Uterus (tissue), 4 donors: ENCODE data around the gene UBE2D1. TPM values are rescaled to one million over a fixed set of nuclear protein-coding genes. Genes with fewer than 3 reads are reported as not detected.

Source experiments
- DNase-seq, 2 donors: peaks; one replicate each; pipeline ENCODE4 v3.0.0-alpha.2; 2019 to 2020
- H3K27ac ChIP-seq, 2 donors: fragments of 200-600 bp; sonication (generic); 1 replicate in 1 of 2; 2 replicates in 1 of 2; pipeline ENCODE4 v1.5.1; 2016 to 2018
- H3K27me3 ChIP-seq, 2 donors: fragments of 200-600 bp; sonication (generic); one replicate each; pipeline ENCODE4 v1.5.1; 2018 to 2019; ENCODE audit warnings: control low read depth in 1 of 2
- H3K36me3 ChIP-seq, 2 donors: fragments of 200-600 bp; sonication (generic); one replicate each; pipeline ENCODE4 v1.5.1; 2019; ENCODE audit warnings: control low read depth in 1 of 2
- H3K4me1 ChIP-seq, 2 donors: fragments of 200-600 bp; sonication (generic); one replicate each; pipeline ENCODE4 v1.5.1; 2018 to 2019; ENCODE audit warnings: control low read depth in 1 of 2
- H3K4me3 ChIP-seq, 2 donors: fragments of 200-600 bp; sonication (generic); 1 replicate in 1 of 2; 2 replicates in 1 of 2; pipeline ENCODE4 v1.5.1; 2018 to 2019; ENCODE audit warnings: mild to moderate bottlenecking in 1 of 2
- H3K9me3 ChIP-seq, 2 donors: fragments of 200-600 bp; sonication (generic); one replicate each; pipeline ENCODE4 v1.5.1; 2019; ENCODE audit warnings: control low read depth in 1 of 2
- CTCF ChIP-seq, 4 experiments: fragments of 200-600 bp in 2 of 4; fragments of 450-650 bp in 2 of 4; sonication (generic) in 2 of 4; IDR thresholded peaks; one replicate each; pipeline ENCODE4 v1.5.1; 2016 to 2019; ENCODE audit warnings: antibody characterized with exemption in 4 of 4, mild to moderate bottlenecking in 2 of 4, moderate library complexity in 1 of 4
- POLR2A ChIP-seq, 2 donors: fragments of 450-650 bp; IDR thresholded peaks; one replicate each; pipeline ENCODE4 v1.6.1; 2016; ENCODE audit warnings: antibody characterized with exemption in 2 of 2, mild to moderate bottlenecking in 1 of 2, moderate library complexity in 1 of 2
- intact Hi-C: fragments of 100-400 bp; cut with DNase I; formaldehyde crosslinking; loops from one replicate; pipeline ENCODE4 v1.15.1; 2023; ENCODE audit warnings: low total_unique reads
- total RNA-seq, 4 donors: library from RNA; depleted of rRNA in 3 of 4; stranded (reverse); fragments of >200 nt in 3 of 4; gene quantifications; one replicate each; pipeline versions ENCODE4 v1.1.0 to v1.2.4, GENCODE V29; 2014 to 2023
- donor health status: DM: yes; HTN: yes; CAD: no.

The UBE2D1 gene
- total RNA-seq, 4 donors from 2014 or later, result 9.4 to 67.6 (median 20.6) TPM

GRCh38 chr10:58371473-58371872 is 36.7 kb downstream of the UBE2D1 start:
- Histone ChIP-seq H3K9me3 (no peaks in the 10 kb centered on the region), H3K36me3 (no peaks in the 10 kb centered on the region), H3K4me1 (peaks cover 0 to 2% of the 10 kb centered on the region in 2 donors), H3K4me3 (no peak overlapping the region), H3K27ac (no peak overlapping the region), H3K27me3 (no peaks in the 10 kb centered on the region)
- TF ChIP-seq CTCF (IDR thresholded peaks at IDR 0.05) (no peak), POLR2A (IDR thresholded peaks at IDR 0.05) (no peak)
- no peak for DNase-seq
- intact Hi-C loops, result no loop called here

GRCh38 chr10:58372607-58373441 is 38.0 kb downstream of the UBE2D1 start:
- H3K36me3 ChIP-seq, result no peaks in the 10 kb centered on the region
- no peak overlapping the region for H3K27ac ChIP-seq
- H3K27me3 ChIP-seq, result no peaks in the 10 kb centered on the region
- H3K4me3 ChIP-seq, result no peak overlapping the region
- intact Hi-C loops, result no loop called here
- no peak for DNase-seq
- H3K4me1 ChIP-seq, result peaks cover 0 to 2% of the 10 kb centered on the region in 2 donors
- no peaks in the 10 kb centered on the region for H3K9me3 ChIP-seq
- TF ChIP-seq CTCF (IDR thresholded peaks at IDR 0.05) (no peak), POLR2A (IDR thresholded peaks at IDR 0.05) (no peak)

GRCh38 chr10:58373442-58373827 is 38.6 kb downstream of the UBE2D1 start:
- peaks cover 0 to 2% of the 10 kb centered on the region in 2 donors for H3K4me1 ChIP-seq
- H3K4me3 ChIP-seq, result no peak overlapping the region
- H3K9me3 ChIP-seq, result no peaks in the 10 kb centered on the region
- no peak for DNase-seq
- no peak overlapping the region for H3K27ac ChIP-seq
- intact Hi-C loops, result no loop called here
- H3K36me3 ChIP-seq, result no peaks in the 10 kb centered on the region
- no peak for TF ChIP-seq POLR2A (IDR thresholded peaks at IDR 0.05)
- H3K27me3 ChIP-seq, result no peaks in the 10 kb centered on the region

- Histone ChIP-seq H3K36me3 (no peaks in the 10 kb centered on the region), H3K27ac (no peak overlapping the region), H3K4me1 (no peaks in the 10 kb centered on the region), H3K9me3 (no peaks in the 10 kb centered on the region), H3K27me3 (no peaks in the 10 kb centered on the region), H3K4me3 (no peak overlapping the region)
- intact Hi-C loops, result loop anchor here (10.0 kb wide), 1 partner anchor 48 kb away; the partner anchor contains the start of gene UBE2D1
- TF ChIP-seq POLR2A (IDR thresholded peaks at IDR 0.05), result no peak
- TF ChIP-seq CTCF (IDR thresholded peaks at IDR 0.05), result no peak
- no peak for DNase-seq
Measured at GRCh38 chr10:58382489-58382995, 47.7 kb downstream of the UBE2D1 start.

- Histone ChIP-seq H3K9me3 (no peaks in the 10 kb centered on the region), H3K36me3 (no peaks in the 10 kb centered on the region), H3K4me3 (peak overlapping the region; percentile 71 to 78), H3K27ac (peak overlapping the region; percentile 87 to 95), H3K4me1 (no peaks in the 10 kb centered on the region), H3K27me3 (no peaks in the 10 kb centered on the region)
- intact Hi-C loops, result loop anchor here (10.0 kb wide), 1 partner anchor 49 kb away; the partner anchor contains the start of gene UBE2D1
- DNase-seq, result no peak
- TF ChIP-seq POLR2A (IDR thresholded peaks at IDR 0.05), result no peak
Measured at GRCh38 chr10:58384095-58384494, 49.3 kb downstream of the UBE2D1 start.

- intact Hi-C loops, result loop anchor here (10.0 kb wide), 1 partner anchor 50 kb away; the partner anchor contains the start of gene UBE2D1
- peak overlapping the region; percentile 87 to 95 for H3K27ac ChIP-seq
- TF ChIP-seq POLR2A (IDR thresholded peaks at IDR 0.05) (no peak), CTCF (IDR thresholded peaks at IDR 0.05) (no peak)
- no peaks in the 10 kb centered on the region for H3K36me3 ChIP-seq
- peak overlapping the region; percentile 71 to 78 for H3K4me3 ChIP-seq
- H3K4me1 ChIP-seq, result no peaks in the 10 kb centered on the region
- DNase-seq, result no peak
- no peaks in the 10 kb centered on the region for H3K27me3 ChIP-seq
- H3K9me3 ChIP-seq, result no peaks in the 10 kb centered on the region
Measured at GRCh38 chr10:58384544-58384998, 49.8 kb downstream of the UBE2D1 start.
